ENCODE measurements around the gene REN. TPM values are rescaled to one million over a fixed set of nuclear protein-coding genes. Genes with fewer than 3 reads are reported as not detected.
A peak's percentile ranks its signal among the peaks of the same experiment; 100 is the strongest.

REN gene
- total and polyA plus RNA-seq, 11 donors, result not detected

DNA sequence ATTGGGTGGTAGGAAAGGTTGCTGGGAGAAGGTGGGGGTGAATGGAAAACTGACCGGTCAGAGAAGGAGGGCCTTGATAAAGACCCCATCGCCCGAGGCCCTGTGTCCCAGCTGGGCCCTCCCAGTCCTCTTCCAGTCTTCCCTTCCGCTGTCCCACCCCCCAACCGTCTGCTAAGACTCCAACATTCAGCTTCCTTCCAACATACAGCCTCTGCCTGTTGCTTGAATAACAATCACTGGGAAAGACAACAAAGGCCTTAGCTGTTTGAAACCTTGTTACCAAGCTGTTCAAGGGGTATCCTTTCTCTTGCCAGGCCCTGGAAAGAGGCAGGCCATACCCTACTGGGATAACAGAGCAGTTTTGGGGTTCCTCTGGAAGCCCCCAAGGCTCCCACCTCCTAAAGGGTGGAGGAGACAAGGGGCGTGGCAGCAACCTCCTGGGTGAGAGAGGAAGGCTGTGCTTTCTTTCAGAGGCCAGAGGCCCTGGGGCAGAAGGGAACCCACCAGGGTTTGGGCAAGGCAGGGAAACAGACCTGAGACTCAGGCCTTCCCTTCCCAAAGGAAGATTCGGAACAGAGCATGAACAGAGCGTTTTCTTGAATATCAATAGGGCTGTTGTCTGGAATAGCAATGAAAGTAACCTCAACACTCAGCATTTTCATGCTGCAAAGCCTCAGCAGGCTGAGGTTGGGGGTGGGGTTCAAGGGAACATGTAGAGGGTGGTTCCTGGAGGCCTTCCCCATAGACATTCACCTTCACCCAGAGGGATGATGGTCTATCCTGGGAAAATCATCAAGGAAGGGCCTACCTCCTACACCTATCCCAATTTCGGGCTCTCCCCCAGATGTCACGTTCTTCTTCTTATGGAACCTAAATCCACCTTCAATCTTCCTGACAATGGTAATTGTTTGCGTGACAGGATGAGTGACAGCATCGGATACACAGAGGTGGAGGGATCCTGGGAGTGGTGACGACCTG is 18.4 kb downstream of the REN start:
- Histone ChIP-seq H3K9me3 (no peaks in the 10 kb centered on the region), H3K36me3 (peaks cover 0 to 2% (median 0%) of the 10 kb centered on the region in 9 donors), H3K4me3 (no peak overlapping the region), H3K27me3 (peaks cover 0 to 10% (median 0%) of the 10 kb centered on the region in 9 donors), H3K4me1 (peaks cover 0 to 26% (median 10%) of the 10 kb centered on the region in 12 donors), H3K27ac (no peak overlapping the region)
- TF ChIP-seq POLR2A (IDR thresholded peaks at IDR 0.05), result no peak
- TF ChIP-seq, protein P1, sequence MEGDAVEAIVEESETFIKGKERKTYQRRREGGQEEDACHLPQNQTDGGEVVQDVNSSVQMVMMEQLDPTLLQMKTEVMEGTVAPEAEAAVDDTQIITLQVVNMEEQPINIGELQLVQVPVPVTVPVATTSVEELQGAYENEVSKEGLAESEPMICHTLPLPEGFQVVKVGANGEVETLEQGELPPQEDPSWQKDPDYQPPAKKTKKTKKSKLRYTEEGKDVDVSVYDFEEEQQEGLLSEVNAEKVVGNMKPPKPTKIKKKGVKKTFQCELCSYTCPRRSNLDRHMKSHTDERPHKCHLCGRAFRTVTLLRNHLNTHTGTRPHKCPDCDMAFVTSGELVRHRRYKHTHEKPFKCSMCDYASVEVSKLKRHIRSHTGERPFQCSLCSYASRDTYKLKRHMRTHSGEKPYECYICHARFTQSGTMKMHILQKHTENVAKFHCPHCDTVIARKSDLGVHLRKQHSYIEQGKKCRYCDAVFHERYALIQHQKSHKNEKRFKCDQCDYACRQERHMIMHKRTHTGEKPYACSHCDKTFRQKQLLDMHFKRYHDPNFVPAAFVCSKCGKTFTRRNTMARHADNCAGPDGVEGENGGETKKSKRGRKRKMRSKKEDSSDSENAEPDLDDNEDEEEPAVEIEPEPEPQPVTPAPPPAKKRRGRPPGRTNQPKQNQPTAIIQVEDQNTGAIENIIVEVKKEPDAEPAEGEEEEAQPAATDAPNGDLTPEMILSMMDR (IDR thresholded peaks at IDR 0.05), result no peak
- peak in 1 of 5 donors; percentile 22 for DNase-seq
- intact Hi-C loops (cut with DNase I), result no loop called here
- 81 to 90% (median 85%) methylated on average over 12 to 13 of the region's 13 CpGs for WGBS, 4 donors
- ATAC-seq, result no peak

DNA sequence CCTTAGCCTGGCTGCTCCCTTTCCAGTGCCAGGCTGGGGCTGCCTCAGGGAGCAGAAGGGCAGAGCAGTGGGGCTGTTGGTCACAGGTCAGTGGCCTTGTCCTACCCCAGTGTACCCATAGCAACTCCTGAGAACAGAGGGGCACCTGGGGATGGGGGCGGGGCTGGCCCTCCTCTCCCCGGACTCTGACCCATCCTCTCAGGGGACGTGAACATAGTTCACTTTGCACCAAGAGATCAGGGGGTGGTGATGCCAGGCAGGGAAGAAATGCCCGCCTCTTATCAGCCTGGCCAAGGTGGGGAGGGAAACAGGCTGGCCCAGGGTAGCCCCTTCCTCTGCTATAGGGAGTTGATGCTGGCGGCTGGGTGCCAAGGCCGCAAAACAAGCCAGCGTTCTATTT is 19.2 kb downstream of the REN start:
- H3K4me3 ChIP-seq, result no peak overlapping the region
- intact Hi-C loops (cut with DNase I), result no loop called here
- no peak overlapping the region for H3K27ac ChIP-seq
- H3K9me3 ChIP-seq, result no peaks in the 10 kb centered on the region
- peaks cover 0 to 10% (median 0%) of the 10 kb centered on the region in 9 donors for H3K27me3 ChIP-seq
- 85 to 92% (median 90%) methylated on average over 7 of the region's 7 CpGs for WGBS, 4 donors
- H3K36me3 ChIP-seq, result peaks cover 0 to 4% (median 0%) of the 10 kb centered on the region in 9 donors
- TF ChIP-seq, protein P1 (IDR thresholded peaks at IDR 0.05), result no peak
- no peak for TF ChIP-seq POLR2A (IDR thresholded peaks at IDR 0.05)
- DNase-seq (peak in 1 of 5 donors; percentile 42), ATAC-seq (no peak)
- peaks cover 0 to 19% (median 4%) of the 10 kb centered on the region in 12 donors for H3K4me1 ChIP-seq

DNA sequence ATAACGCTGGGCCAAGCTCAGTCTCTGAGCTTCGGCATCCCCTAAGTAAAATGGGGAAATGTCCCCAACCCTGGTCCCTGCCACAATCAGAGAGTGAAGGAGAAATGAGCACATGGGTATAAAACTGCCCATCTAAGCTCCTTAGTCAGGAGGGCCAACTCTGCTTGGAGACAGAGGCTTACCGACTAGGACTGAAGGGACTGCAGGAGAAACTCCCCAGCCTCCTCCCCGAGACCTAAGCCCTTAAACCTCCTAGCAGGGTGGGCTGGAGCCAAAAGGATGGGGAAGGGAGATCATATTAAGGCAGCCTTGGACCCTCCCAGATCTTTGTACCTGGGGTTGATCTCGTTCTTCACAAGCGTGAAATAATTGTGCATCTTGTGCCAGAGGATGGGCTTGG is 19.8 kb downstream of the REN start:
- H3K4me3 ChIP-seq, result no peak overlapping the region
- intact Hi-C loops (cut with DNase I), result no loop called here
- no peaks in the 10 kb centered on the region for H3K9me3 ChIP-seq
- H3K4me1 ChIP-seq, result peaks cover 0 to 13% (median 3%) of the 10 kb centered on the region in 12 donors
- DNase-seq (peak in 1 of 5 donors; percentile 6), ATAC-seq (no peak)
- TF ChIP-seq, protein P1 (IDR thresholded peaks at IDR 0.05), result no peak
- no peak for TF ChIP-seq POLR2A (IDR thresholded peaks at IDR 0.05)
- H3K27ac ChIP-seq, result no peak overlapping the region
- peaks cover 0 to 6% (median 0%) of the 10 kb centered on the region in 9 donors for H3K27me3 ChIP-seq
- peaks cover 0 to 4% (median 0%) of the 10 kb centered on the region in 9 donors for H3K36me3 ChIP-seq
- 83 to 92% (median 89%) methylated on average over 6 of the region's 6 CpGs for WGBS, 4 donors

DNA sequence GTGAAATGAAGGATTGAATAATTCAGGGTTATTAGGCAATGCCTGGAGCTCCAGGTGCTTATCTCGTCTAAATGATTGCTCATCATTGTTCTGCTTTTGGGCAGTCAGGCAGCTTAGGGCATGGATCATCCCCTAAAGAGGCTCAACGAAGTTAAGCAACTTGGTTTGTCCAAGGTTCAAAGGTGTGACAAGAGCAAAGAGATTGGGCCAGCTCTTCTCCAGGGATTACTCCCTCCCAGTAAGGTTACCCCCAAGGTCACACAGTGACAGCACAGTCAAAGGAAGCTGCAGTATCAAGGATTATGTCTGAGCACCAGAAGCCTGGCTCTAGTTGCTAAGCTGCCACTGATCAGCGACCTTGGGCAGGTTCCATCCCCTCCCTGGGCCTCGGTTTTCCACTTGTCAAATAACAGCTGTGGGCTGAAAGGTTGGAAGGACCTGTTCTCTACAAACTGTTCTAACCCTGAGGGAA is 21.1 kb downstream of the REN start:
- DNase-seq (peak in 3 of 5 donors; percentile 1 to 7 (median 1)), ATAC-seq (no peak)
- H3K27me3 ChIP-seq, result no peaks in the 10 kb centered on the region
- no peaks in the 10 kb centered on the region for H3K9me3 ChIP-seq
- peaks cover 0 to 2% (median 0%) of the 10 kb centered on the region in 12 donors for H3K4me1 ChIP-seq
- H3K4me3 ChIP-seq, result no peak overlapping the region
- 75 to 92% (median 85%) methylated on average over 4 of the region's 4 CpGs for WGBS, 4 donors
- intact Hi-C loops (cut with DNase I), result no loop called here
- H3K27ac ChIP-seq, result no peak overlapping the region
- TF ChIP-seq POLR2A (IDR thresholded peaks at IDR 0.05), result no peak
- TF ChIP-seq, protein P1 (IDR thresholded peaks at IDR 0.05), result no peak
- peaks cover 0 to 4% (median 0%) of the 10 kb centered on the region in 9 donors for H3K36me3 ChIP-seq

Data from heart left ventricle (tissue), 16 donors.